HG02943 (cell line): Measurements from ENCODE around the gene SSBP2.
"Not testable (repeated sequence)": the region's sequence is repeated elsewhere in the genome, so short reads cannot be mapped to it uniquely, and the experiment has no call there.

ENCODE experiments used
- ATAC-seq: cut with Tn5 transposase; IDR thresholded peaks from one replicate; pipeline ENCODE4 v1.9.1; 2021; ENCODE audit warnings: mild to moderate bottlenecking, low read depth, moderate library complexity; ENCODE audit not compliant: unreplicated experiment

Gene SSBP2

GRCh38 chr5:81486711-81487110, 264.2 kb downstream of the SSBP2 start:
- no peak for ATAC-seq

GRCh38 chr5:81482595-81482994, 268.3 kb downstream of the SSBP2 start:
- ATAC-seq, result no peak

GRCh38 chr5:81473395-81473794, 277.5 kb downstream of the SSBP2 start:
- not testable (repeated sequence) for ATAC-seq

- ATAC-seq, result no peak
These were observed 281.2 kb downstream of the SSBP2 start for GRCh38 chr5:81469676-81470075.

GRCh38 chr5:81450940-81451339, 300.0 kb downstream of the SSBP2 start:
- ATAC-seq, result no peak

GRCh38 chr5:81435023-81435422, 315.9 kb downstream of the SSBP2 start:
- ATAC-seq, result no peak

GRCh38 chr5:81429985-81430384, 320.9 kb downstream of the SSBP2 start:
- ATAC-seq, result no peak

- no peak for ATAC-seq
These were observed 321.5 kb downstream of the SSBP2 start for GRCh38 chr5:81429363-81429762.

- no peak for ATAC-seq
These were observed 322.0 kb downstream of the SSBP2 start for GRCh38 chr5:81428861-81429260.

GRCh38 chr5:81428446-81428845, 322.5 kb downstream of the SSBP2 start:
- no peak for ATAC-seq

- no peak for ATAC-seq
These were observed 323.3 kb downstream of the SSBP2 start for GRCh38 chr5:81427566-81427965.

GRCh38 chr5:81426359-81427030, 324.4 kb downstream of the SSBP2 start:
- no peak for ATAC-seq

GRCh38 chr5:81425569-81425968, 325.3 kb downstream of the SSBP2 start:
- ATAC-seq, result no peak

- ATAC-seq, result no peak
These were observed 326.2 kb downstream of the SSBP2 start for GRCh38 chr5:81424728-81425127.

GRCh38 chr5:81422671-81423070, 328.2 kb downstream of the SSBP2 start:
- no peak for ATAC-seq

GRCh38 chr5:81420039-81420667, 330.7 kb downstream of the SSBP2 start:
- ATAC-seq, result no peak

- no peak for ATAC-seq
These were observed 332.3 kb downstream of the SSBP2 start for GRCh38 chr5:81418606-81419005.

GRCh38 chr5:81417052-81417451, 333.8 kb downstream of the SSBP2 start:
- ATAC-seq, result no peak

- ATAC-seq, result no peak
These were observed 341.0 kb downstream of the SSBP2 start for GRCh38 chr5:81409896-81410295.

GRCh38 chr5:81409361-81409760, 341.5 kb downstream of the SSBP2 start:
- ATAC-seq, result no peak

GRCh38 chr5:81408496-81408895, 342.4 kb downstream of the SSBP2 start:
- ATAC-seq, result no peak

- ATAC-seq, result not testable (repeated sequence)
These were observed 343.1 kb downstream of the SSBP2 start for GRCh38 chr5:81407811-81408210.
